Inferior parietal cortex (tissue), 1 donor: ENCODE data around the gene CCDC73.
"Not testable (repeated sequence)": the region's sequence is repeated elsewhere in the genome, so short reads cannot be mapped to it uniquely, and the experiment has no call there.

Experiments used
- DNase-seq: peaks from one replicate; pipeline ENCODE4 v3.0.0-alpha.2; 2016; ENCODE audit errors: extremely low spot score

The CCDC73 gene

GRCh38 chr11:32705309-32706033, 89.0 kb downstream of the CCDC73 start:
- no peak for DNase-seq

GRCh38 chr11:32704775-32705174, 89.7 kb downstream of the CCDC73 start:
- DNase-seq: no peak

- no peak for DNase-seq
Observed at GRCh38 chr11:32704261-32704660, 90.2 kb downstream of the CCDC73 start.

- no peak for DNase-seq
Observed at GRCh38 chr11:32701616-32702015, 92.8 kb downstream of the CCDC73 start.

GRCh38 chr11:32698579-32698978, 95.9 kb downstream of the CCDC73 start:
- DNase-seq: no peak

GRCh38 chr11:32671051-32671450, 123.4 kb downstream of the CCDC73 start:
- no peak for DNase-seq

- DNase-seq: no peak
Observed at GRCh38 chr11:32659672-32660071, 134.8 kb downstream of the CCDC73 start.

DNA sequence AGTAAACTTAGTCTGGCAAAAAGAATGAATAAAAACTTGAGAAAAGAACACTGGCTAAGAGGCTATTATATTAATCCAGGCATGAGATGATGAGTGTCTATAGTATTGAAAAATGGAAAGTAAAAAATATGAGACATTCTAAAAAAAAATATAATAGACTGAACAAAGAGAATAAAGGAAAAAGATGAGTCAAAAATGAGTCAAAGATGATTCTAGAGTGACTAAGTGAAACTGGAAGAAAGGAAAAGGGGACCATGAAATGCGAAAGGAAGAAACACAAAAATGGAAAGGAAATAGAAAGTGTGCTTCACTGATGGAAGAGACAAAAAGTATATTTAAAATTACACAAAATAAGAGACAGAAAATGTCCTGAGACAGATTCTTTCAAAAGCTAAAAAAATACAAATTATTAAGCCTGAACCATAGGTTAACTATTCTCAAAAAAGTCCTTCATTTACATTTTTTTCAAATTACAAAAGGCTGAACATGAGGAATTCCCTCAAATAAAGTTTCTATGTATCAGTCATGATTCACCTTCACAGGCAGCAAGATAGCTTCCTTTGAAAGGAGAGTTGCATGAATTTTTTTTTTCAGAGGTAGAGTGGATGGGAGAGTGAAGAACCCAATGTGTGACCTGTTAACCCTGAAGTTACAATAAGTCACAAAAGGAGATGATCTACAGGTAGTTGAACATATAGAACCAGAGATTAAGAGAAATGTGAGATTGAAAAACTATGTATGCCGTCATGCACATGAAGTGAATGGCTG, 135.6 kb downstream of the CCDC73 start:
- DNase-seq: no peak

DNA sequence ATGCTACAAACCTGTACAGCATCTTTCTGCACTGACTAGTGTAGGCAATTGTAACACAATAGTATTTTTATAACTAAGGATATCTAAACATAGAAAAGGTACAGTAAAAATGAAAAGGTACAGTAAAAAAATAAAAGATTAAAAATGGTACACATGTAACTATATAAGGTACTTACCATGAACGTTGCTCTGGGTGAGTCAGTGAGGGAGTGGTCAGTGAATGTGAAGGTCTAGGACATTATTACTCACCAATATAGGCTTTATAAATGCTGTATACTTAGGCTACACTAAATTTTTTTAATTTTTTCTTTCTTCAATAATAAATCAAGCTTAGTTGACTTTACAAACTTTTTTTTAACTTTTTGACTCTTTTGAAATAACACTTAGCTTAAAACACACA, 150.9 kb downstream of the CCDC73 start:
- no peak for DNase-seq

- DNase-seq: no peak
Observed at GRCh38 chr11:32641361-32641760, 153.1 kb downstream of the CCDC73 start.

DNA sequence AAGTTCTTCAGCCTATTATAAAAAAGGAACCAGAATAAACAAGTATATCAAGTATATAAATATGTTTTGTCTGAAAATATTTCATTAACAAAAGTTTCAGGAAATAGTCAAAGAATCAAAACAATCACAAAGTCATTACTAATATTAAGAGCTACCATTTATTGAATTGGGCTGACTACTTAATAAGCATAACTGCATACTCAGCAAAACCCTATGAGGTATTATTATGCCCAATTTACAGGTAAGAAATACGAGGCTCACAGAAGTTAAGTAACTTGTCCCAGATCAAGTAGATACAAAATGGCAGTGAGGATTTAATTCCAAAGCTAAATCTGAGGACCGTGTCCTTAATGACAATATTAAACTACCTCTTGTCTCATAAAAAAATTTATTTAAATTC, 158.6 kb downstream of the CCDC73 start:
- DNase-seq: no peak

DNA sequence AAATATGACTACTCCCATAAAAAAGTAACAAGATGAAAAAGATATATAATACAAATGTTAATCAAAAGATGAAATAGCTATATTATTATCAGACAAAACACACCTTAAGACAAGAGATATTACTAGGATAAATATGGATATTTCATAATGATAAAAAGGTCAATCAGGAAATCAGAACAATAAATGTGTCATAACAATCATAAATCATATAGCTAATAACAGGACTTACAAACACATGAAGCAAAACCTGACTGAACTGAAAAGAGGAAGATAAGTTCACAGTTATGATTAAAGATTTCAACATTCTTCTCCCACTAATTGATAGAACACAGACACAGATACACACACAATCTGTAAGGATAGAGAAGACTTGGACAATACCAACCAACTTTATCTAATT, 163.6 kb downstream of the CCDC73 start:
- DNase-seq: no peak

GRCh38 chr11:32616903-32617302, 177.6 kb downstream of the CCDC73 start:
- DNase-seq: no peak

DNA sequence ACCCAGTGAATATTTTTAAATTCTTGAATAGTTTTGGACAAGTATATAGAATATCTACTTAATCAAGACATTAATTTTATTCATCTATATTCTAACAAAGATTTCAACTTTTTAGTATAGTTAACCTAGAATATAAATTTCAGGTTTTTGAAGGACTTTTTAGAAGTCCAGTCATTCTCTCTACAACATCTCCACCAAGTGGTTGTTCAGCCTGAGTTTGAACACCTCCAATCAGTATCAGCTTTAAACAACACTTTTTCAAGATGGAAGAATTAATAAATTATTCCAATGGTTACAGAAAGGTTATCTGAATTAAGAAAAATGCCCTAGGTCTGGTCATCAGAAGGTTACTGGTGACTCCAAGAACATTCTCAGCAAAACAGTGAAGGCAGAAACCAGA, 179.0 kb downstream of the CCDC73 start:
- no peak for DNase-seq

- no peak for DNase-seq
Observed at GRCh38 chr11:32613500-32614151, 180.8 kb downstream of the CCDC73 start.

DNA sequence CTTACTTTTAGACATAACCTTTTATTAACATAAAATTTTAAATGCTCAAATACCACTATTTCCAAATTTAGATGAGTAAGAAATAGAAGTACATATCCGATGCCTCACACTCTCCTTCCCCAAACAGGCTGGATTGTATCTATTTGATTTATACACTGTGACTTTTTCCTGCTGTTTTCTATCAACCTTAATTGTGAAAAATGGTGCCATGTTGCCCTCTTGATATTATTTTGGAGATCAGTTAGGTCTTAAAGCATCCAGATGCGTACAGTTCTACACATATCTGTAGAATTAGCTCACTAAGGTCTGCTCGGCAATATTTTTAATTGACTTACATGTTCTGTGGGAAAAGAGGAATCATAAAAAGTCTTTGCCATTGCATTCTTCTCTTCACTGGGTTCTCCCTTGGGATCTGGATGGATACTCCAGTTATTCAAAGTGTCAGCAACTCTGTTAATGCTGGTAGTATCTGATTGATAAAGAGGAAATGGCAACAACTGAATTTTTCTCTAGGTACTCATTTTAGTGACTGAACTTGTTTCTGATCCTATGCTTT, 183.6 kb downstream of the CCDC73 start:
- DNase-seq: no peak

- DNase-seq: not testable (repeated sequence)
Observed at GRCh38 chr11:32608826-32609225, 185.6 kb downstream of the CCDC73 start.

GRCh38 chr11:32606220-32606619, 188.2 kb downstream of the CCDC73 start:
- DNase-seq: no peak

DNA sequence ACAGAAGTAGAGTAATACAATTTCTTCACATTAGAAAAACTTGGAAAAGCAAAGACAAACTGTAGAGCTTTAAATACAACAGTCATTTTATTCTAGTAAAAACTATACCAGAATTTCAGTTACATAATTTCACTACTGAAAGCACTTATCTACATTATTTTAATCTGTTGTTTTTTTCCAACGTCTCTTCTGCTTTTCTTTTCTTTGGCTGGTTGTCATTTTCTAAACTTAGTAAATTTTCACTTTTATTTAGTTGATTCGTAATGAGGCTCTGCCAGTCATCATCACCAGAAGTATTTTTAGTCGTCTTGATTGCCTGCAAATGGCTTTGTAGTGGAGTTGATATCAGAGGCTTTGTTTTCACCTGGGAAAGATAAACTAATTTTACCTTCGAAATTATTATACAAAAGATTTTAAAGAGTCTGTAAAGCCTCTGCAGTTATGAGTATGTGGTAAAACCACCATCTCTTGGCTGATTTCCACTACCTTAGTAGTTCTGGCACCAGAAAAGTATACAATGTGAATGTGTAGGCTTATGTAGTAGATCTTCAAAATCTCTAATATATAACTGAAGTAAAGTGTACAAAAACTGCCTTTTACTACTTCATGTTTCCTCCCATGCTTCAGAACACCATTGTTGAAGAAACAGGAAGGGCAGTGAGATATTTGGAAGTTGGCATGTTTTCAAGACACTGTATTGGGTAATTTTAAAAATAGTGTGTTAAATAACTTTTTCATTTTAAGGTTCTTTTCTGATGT, 191.6 kb downstream of the CCDC73 start:
- DNase-seq: no peak

DNA sequence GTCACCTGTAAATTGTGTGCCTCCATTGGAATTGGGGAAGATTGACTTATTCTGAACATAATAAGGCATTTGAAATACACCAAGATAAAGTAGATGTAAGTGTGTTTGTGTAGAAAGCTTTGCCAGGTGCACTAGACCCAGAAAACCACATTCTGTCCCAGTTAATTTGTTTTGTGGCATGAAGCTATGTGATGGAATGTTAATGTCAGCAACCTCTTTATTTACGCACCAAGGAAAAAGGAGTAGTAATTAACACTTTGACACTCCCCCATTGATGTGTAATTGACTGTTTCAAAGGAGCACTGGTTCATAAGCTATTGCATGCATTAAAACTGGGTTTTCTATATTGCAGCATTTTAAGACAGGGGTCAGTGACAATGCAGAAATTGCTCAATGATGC, 196.5 kb downstream of the CCDC73 start:
- DNase-seq: no peak

DNA sequence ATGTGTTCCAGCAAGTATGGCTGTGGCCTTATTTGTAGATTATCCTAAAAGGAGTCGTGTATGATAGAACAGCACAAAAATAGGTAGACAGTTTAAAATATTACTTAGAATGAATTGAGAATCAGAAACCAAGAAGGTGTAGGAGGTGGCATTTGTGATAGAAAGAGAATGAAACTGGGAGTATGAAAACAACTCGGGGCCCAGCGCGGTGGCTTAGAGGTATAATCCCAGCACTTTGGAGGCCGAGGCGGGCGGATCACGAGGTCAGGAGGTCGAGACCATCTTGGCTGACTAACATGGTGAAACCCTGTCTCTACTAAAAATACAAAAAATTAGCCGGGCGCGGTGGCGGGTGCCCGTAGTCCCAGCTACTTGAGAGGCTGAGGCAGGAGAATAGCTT, 198.3 kb downstream of the CCDC73 start:
- DNase-seq: not testable (repeated sequence)

DNA sequence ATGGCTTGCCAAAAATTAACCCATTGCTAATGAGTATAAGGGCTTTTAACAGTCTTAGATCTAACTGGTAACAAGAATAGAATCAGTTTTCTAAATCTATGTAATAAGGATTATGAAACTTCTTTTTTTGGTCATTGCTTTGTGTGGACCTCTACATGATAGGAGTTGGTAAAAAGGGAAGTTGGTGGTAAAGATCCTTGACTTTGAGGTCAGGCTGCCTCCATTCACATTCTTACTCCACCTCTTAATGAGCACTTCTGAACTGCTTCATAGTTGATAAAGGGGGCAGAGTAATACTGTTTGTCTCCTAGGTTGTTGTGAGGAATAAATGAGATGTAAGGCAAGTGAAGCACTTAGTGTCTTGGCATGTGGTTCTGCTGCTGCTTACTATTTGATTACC, 200.2 kb downstream of the CCDC73 start:
- no peak for DNase-seq
